GM23338 (cell line): ENCODE data around the gene PSMA8. TPM values are rescaled to one million over a fixed set of nuclear protein-coding genes. Genes with fewer than 3 reads are reported as not detected.
"Not testable (repeated sequence)": the region's sequence is repeated elsewhere in the genome, so short reads cannot be mapped to it uniquely, and the experiment has no call there.

Experiments
- ATAC-seq: fragments of 200-7000 bp; cut with Tn5 transposase; 3 replicates; pipeline ENCODE4 v1.9.1; 2020
- DNase-seq: peaks from one replicate; pipeline ENCODE4 v3.0.0-alpha.2; 2015; ENCODE audit warnings: low spot score
- H2AFZ ChIP-seq: fragments of 200-600 bp; sonication (generic); 2 replicates; pipeline ENCODE4 v1.8.0; 2016; ENCODE audit warnings: antibody characterized with exemption, mild to moderate bottlenecking, moderate library complexity
- H3F3A ChIP-seq: fragments of 200-600 bp; sonication (generic); replicated peaks from 2 replicates; pipeline ENCODE4 v1.8.0; 2017; ENCODE audit warnings: antibody characterized with exemption, mixed run types, low read depth
- H3K27ac ChIP-seq: fragments of 200-600 bp; sonication (generic); 2 replicates; pipeline ENCODE4 v1.6.1; 2016; ENCODE audit warnings: low read depth
- H3K27me3 ChIP-seq: fragments of 200-600 bp; sonication (generic); 2 replicates; pipeline ENCODE4 v1.8.0; 2016; ENCODE audit warnings: mild to moderate bottlenecking, mixed run types, moderate library complexity; ENCODE audit not compliant: insufficient read depth
- H3K36me3 ChIP-seq: fragments of 200-600 bp; sonication (generic); 2 replicates; pipeline ENCODE4 v1.8.0; 2016; ENCODE audit warnings: mild to moderate bottlenecking; ENCODE audit not compliant: insufficient read depth
- H3K4me1 ChIP-seq: fragments of 200-600 bp; sonication (generic); 2 replicates; pipeline ENCODE4 v1.8.0; 2016; ENCODE audit warnings: mild to moderate bottlenecking, moderate library complexity; ENCODE audit not compliant: insufficient read depth
- H3K4me2 ChIP-seq: fragments of 200-600 bp; sonication (generic); 2 replicates; pipeline ENCODE4 v1.7.1; 2017; ENCODE audit warnings: mixed run types
- H3K4me3 ChIP-seq: fragments of 200-600 bp; sonication (generic); 2 replicates; pipeline ENCODE4 v1.6.1; 2016; ENCODE audit warnings: mixed run types
- H3K79me2 ChIP-seq: fragments of 200-600 bp; sonication (generic); replicated peaks from 2 replicates; pipeline ENCODE4 v1.8.0; 2017; ENCODE audit warnings: mild to moderate bottlenecking; ENCODE audit not compliant: insufficient read depth
- H3K9me2 ChIP-seq: fragments of 200-600 bp; sonication (generic); 2 replicates; pipeline ENCODE4 v1.8.0; 2017; ENCODE audit not compliant: insufficient read depth
- H4K20me1 ChIP-seq: fragments of 200-600 bp; sonication (generic); replicated peaks from 2 replicates; pipeline ENCODE4 v1.8.0; 2017; ENCODE audit warnings: mild to moderate bottlenecking; ENCODE audit not compliant: insufficient read depth
- H3K27ac Mint-ChIP-seq: 2 replicates; pipeline ENCODE4 v1.8.0; 2020; ENCODE audit warnings: inconsistent platforms, mild to moderate bottlenecking, moderate library complexity, mixed read lengths
- H3K27me3 Mint-ChIP-seq: 3 replicates; pipeline ENCODE4 v1.8.0; 2022; ENCODE audit warnings: low read depth, mild to moderate bottlenecking, moderate library complexity, mixed read lengths, inconsistent platforms; ENCODE audit not compliant: insufficient read depth, poor library complexity
- H3K36me3 Mint-ChIP-seq: 3 replicates; pipeline ENCODE4 v1.8.0; 2021; ENCODE audit warnings: low read depth, mild to moderate bottlenecking, inconsistent platforms, moderate library complexity, mixed read lengths
- H3K4me1 Mint-ChIP-seq: 3 replicates; pipeline ENCODE4 v1.8.0; 2020; ENCODE audit warnings: mild to moderate bottlenecking, inconsistent platforms, mixed read lengths
- H3K4me3 Mint-ChIP-seq: 3 replicates; pipeline ENCODE4 v1.8.0; 2021; ENCODE audit warnings: moderate library complexity, mild to moderate bottlenecking, inconsistent platforms, mixed read lengths
- H3K9me3 Mint-ChIP-seq: 3 replicates; pipeline ENCODE4 v1.8.0; 2020; ENCODE audit warnings: moderate library complexity, mild to moderate bottlenecking, inconsistent platforms, mixed read lengths
- polyA plus RNA-seq: library from polyadenylated mRNA; unstranded; fragments of >200 nt; fragmentation: Nextera tagmentation; extraction: Ambion mirVana; gene quantifications from 2 replicates; pipeline ENCODE4 v1.2.1, GENCODE V29; 2016
- total RNA-seq: library from RNA; depleted of rRNA; stranded (reverse); fragments of >200 nt; shearing (Covaris generic); gene quantifications from 2 replicates; pipeline ENCODE4 v1.2.3, GENCODE V29; 2014; rRNA removed

PSMA8 gene
- total and polyA plus RNA-seq, 2 experiments from 2014 or later: not detected

DNA sequence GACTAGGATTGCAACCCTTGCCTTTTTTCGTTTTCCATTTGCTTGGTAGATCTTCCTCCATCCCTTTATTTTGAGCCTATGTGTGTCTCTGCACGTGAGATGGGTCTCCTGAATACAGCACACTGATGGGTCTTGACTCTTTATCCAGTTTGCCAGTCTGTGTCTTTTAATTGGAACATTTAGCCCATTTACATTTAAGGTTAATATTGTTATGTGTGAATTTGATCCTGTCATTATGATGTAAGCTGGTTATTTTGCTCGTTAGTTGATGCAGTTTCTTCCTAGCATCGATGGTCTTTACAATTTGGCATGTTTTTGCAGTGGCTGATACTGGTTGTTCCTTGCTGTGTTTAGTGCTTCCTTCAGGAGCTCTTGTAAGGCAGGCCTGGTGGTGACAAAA, 108.7 kb downstream of the PSMA8 start:
- H3F3A ChIP-seq, H3K27ac ChIP-seq, H3K4me1 ChIP-seq, H3K9me2 ChIP-seq, H4K20me1 ChIP-seq, H3K27me3 ChIP-seq, H3K4me3 Mint-ChIP-seq, H3K4me2 ChIP-seq, H3K36me3 ChIP-seq, H3K4me1 Mint-ChIP-seq, H2AFZ ChIP-seq, ATAC-seq, H3K27me3 Mint-ChIP-seq, DNase-seq, H3K4me3 ChIP-seq, H3K27ac Mint-ChIP-seq: not testable (repeated sequence)
- peaks cover 100% of the 10 kb centered on the region for H3K79me2 ChIP-seq
- H3K9me3 Mint-ChIP-seq: peaks cover 75% of the 10 kb centered on the region
- H3K36me3 Mint-ChIP-seq: peaks cover 79% of the 10 kb centered on the region

Other genes starting within 250 kb of the PSMA8 start
- gene SS18, start 43.3 kb upstream of the PSMA8 start, total RNA-seq: 139 and 148 TPM in 2 replicates
- gene SS18, start 43.3 kb upstream of the PSMA8 start, polyA plus RNA-seq: 33.4 and 41.3 TPM in 2 replicates
- 15.2 and 27.3 TPM in 2 replicates for gene TAF4B, start 92.6 kb downstream of the PSMA8 start, total RNA-seq
- gene TAF4B, start 92.6 kb downstream of the PSMA8 start, polyA plus RNA-seq: 8.1 and 9.4 TPM in 2 replicates